IMR-90 (cell line): ENCODE measurements around the gene TCF7L1. TPM values are rescaled to one million over a fixed set of nuclear protein-coding genes. Genes with fewer than 3 reads are reported as not detected.

Source experiments
- ATAC-seq: fragments of 200-7000 bp; cut with Tn5 transposase; 2 replicates; pipeline ENCODE4 v1.9.1; 2020; ENCODE audit warnings: low read depth, mild to moderate bottlenecking, moderate library complexity
- BruUV-seq: library from RNA; stranded (reverse); fragments of 400-500 nt; replicated peaks from 2 replicates; lab custom pipeline; 2021; lab: Mats Ljungman, UMichigan
- CTCF ChIA-PET: fragments of 300-600 bp; formaldehyde crosslinking; extraction: SDS; loops from one replicate; lab custom pipeline; 2021; ENCODE audit warnings: antibody characterized with exemption; lab: Yijun Ruan, JAX
- POLR2A ChIA-PET: fragments of 300-600 bp; sonication (Branson Sonifier 250); formaldehyde crosslinking; loops from one replicate; lab custom pipeline; 2022; ENCODE audit warnings: antibody characterized with exemption; ENCODE audit not compliant: unreplicated experiment; lab: Charles Lee
- DNase-seq: peaks from one replicate; pipeline ENCODE4 v3.0.0; 2013
- H2AFZ ChIP-seq: replicated peaks from 2 replicates; pipeline ENCODE3; 2013; ENCODE audit warnings: low read length, mild to moderate bottlenecking; ENCODE audit not compliant: poor library complexity
- H2AK5ac ChIP-seq: 2 replicates; pipeline ENCODE4 v1.6.1; 2013; ENCODE audit warnings: low read depth, low read length, inconsistent platforms
- H2AK9ac ChIP-seq: replicated peaks from 2 replicates; pipeline ENCODE3; 2013; ENCODE audit warnings: mild to moderate bottlenecking, low read depth, low read length, moderate library complexity; ENCODE audit not compliant: poor library complexity
- H2BK120ac ChIP-seq: 2 replicates; pipeline ENCODE4 v1.6.1; 2013; ENCODE audit warnings: low read depth, low read length, inconsistent platforms
- H2BK15ac ChIP-seq: 3 replicates; pipeline ENCODE4 v1.6.1; 2013; ENCODE audit warnings: low read depth, low read length, inconsistent platforms
- H2BK20ac ChIP-seq: 2 replicates; pipeline ENCODE4 v1.6.1; 2013; ENCODE audit warnings: low read depth, mild to moderate bottlenecking, inconsistent platforms, low read length, moderate library complexity
- H2BK5ac ChIP-seq: 2 replicates; pipeline ENCODE4 v1.6.1; 2013; ENCODE audit warnings: mild to moderate bottlenecking, low read depth, low read length, inconsistent platforms; ENCODE audit not compliant: poor library complexity, severe bottlenecking
- H3K14ac ChIP-seq: replicated peaks from 2 replicates; pipeline ENCODE4 v1.6.1; 2013; ENCODE audit warnings: low read depth, low read length, inconsistent platforms
- H3K18ac ChIP-seq: 2 replicates; pipeline ENCODE4 v1.6.1; 2013; ENCODE audit warnings: low read depth, low read length, control low read depth
- H3K23ac ChIP-seq: 2 replicates; pipeline ENCODE4 v1.6.1; 2013; ENCODE audit warnings: low read depth, low read length, inconsistent platforms
- H3K27ac ChIP-seq: 2 replicates; pipeline ENCODE4 v1.5.1; 2013; ENCODE audit warnings: mild to moderate bottlenecking, control low read depth, low read length; ENCODE audit not compliant: insufficient read depth
- H3K27me3 ChIP-seq: 2 replicates; pipeline ENCODE4 v1.6.1; 2013; ENCODE audit warnings: low read length; ENCODE audit not compliant: control insufficient read depth, insufficient read depth
- H3K36me3 ChIP-seq: 2 replicates; pipeline ENCODE4 v1.6.1; 2013; ENCODE audit warnings: low read length, mixed read lengths; ENCODE audit not compliant: control insufficient read depth, insufficient read depth
- H3K4ac ChIP-seq: 2 replicates; pipeline ENCODE4 v1.6.1; 2013; ENCODE audit warnings: low read depth, low read length, inconsistent platforms
- H3K4me1 ChIP-seq: 2 replicates; pipeline ENCODE4 v1.6.1; 2013; ENCODE audit warnings: low read length, mixed read lengths; ENCODE audit not compliant: control insufficient read depth, insufficient read depth
- H3K4me2 ChIP-seq: 2 replicates; pipeline ENCODE4 v1.6.1; 2013; ENCODE audit warnings: low read depth, mild to moderate bottlenecking, control low read depth, low read length, moderate library complexity
- H3K4me3 ChIP-seq: 2 replicates; pipeline ENCODE4 v1.5.1; 2013; ENCODE audit warnings: low read depth, mild to moderate bottlenecking, control low read depth, low read length, moderate library complexity; ENCODE audit not compliant: insufficient read depth
- H3K56ac ChIP-seq: 2 replicates; pipeline ENCODE4 v1.6.1; 2013; ENCODE audit warnings: low read length, inconsistent platforms; ENCODE audit not compliant: insufficient read depth; ENCODE audit errors: extremely low read depth
- H3K79me1 ChIP-seq, 2 experiments: 2 replicates each; pipeline ENCODE4 v1.6.1; 2013; ENCODE audit warnings: low read length in 2 of 2, inconsistent platforms in 1 of 2, low read depth in 1 of 2
- H3K9ac ChIP-seq: 2 replicates; pipeline ENCODE4 v1.6.1; 2013; ENCODE audit warnings: low read depth, low read length, control low read depth
- H3K9me1 ChIP-seq: 2 replicates; pipeline ENCODE4 v1.6.1; 2013; ENCODE audit warnings: low read length, inconsistent platforms; ENCODE audit not compliant: insufficient read depth
- H3K9me3 ChIP-seq: 2 replicates; pipeline ENCODE4 v1.6.1; 2013; ENCODE audit warnings: low read length; ENCODE audit not compliant: control insufficient read depth, insufficient read depth
- H4K20me1 ChIP-seq: 2 replicates; pipeline ENCODE4 v1.6.1; 2013; ENCODE audit warnings: low read length, inconsistent platforms; ENCODE audit not compliant: insufficient read depth
- H4K5ac ChIP-seq: 2 replicates; pipeline ENCODE4 v1.6.1; 2013; ENCODE audit warnings: mild to moderate bottlenecking, low read depth, low read length, control low read depth
- H4K8ac ChIP-seq, 2 experiments: 2 replicates each; pipeline ENCODE4 v1.6.1; 2013; ENCODE audit warnings: low read depth in 2 of 2, low read length in 2 of 2, control low read depth in 1 of 2, inconsistent platforms in 1 of 2
- H4K91ac ChIP-seq: 2 replicates; pipeline ENCODE4 v1.6.1; 2013; ENCODE audit warnings: low read depth, low read length, inconsistent platforms; ENCODE audit not compliant: insufficient read depth
- CEBPB ChIP-seq: IDR thresholded peaks from 2 replicates; pipeline ENCODE4 v1.6.1; 2012; ENCODE audit warnings: low read depth, low read length, improper control_type of control experiment
- CTCF ChIP-seq: conservative IDR thresholded peaks from 2 replicates; pipeline ENCODE4 v1.5.1; 2012; ENCODE audit warnings: mild to moderate bottlenecking, low read depth, low read length, improper control_type of control experiment
- ELK1 ChIP-seq: fragments of 150-350 bp; IDR thresholded peaks from 2 replicates; pipeline ENCODE4 v1.6.1; 2016; ENCODE audit warnings: low read depth, mild to moderate bottlenecking, low read length, moderate library complexity, borderline replicate concordance
- MAFK ChIP-seq: IDR thresholded peaks from 2 replicates; pipeline ENCODE4 v1.6.1; 2012; ENCODE audit warnings: low read depth, low read length, improper control_type of control experiment
- MXI1 ChIP-seq: IDR thresholded peaks from 2 replicates; pipeline ENCODE4 v1.6.1; 2012; ENCODE audit warnings: low read depth, mild to moderate bottlenecking, low read length, moderate library complexity, borderline replicate concordance
- RAD21 ChIP-seq: IDR thresholded peaks from 2 replicates; pipeline ENCODE4 v1.6.1; 2012; ENCODE audit warnings: low read length, improper control_type of control experiment
- SMC3 ChIP-seq: fragments of 150-350 bp; IDR thresholded peaks from 2 replicates; pipeline ENCODE4 v1.6.1; 2016; ENCODE audit warnings: low read depth, mild to moderate bottlenecking, antibody characterized with exemption, low read length, moderate library complexity
- WGBS, 2 experiments: methylation state at CpG; one replicate each; pipeline versions ENCODE4 v1.1.5 to v1.1.7; 2013; ENCODE audit warnings: missing lambda C conversion rate in 2 of 2; ENCODE audit not compliant: insufficient read length in 1 of 2; ENCODE audit errors: extremely low coverage in 2 of 2; 5-methylcytosine and 5-hydroxymethylcytosine counted together
- dilution Hi-C: fragments of 300-500 bp; cut with HindIII; formaldehyde crosslinking; loops from one replicate; pipeline ENCODE4 v1.14.3; 2018; ENCODE audit warnings: low sequenced_read_pairs; ENCODE audit not compliant: unreplicated experiment
- in situ Hi-C: fragments of 300-500 bp; cut with MboI; formaldehyde crosslinking; loops from 3 replicates; pipeline ENCODE4 v1.14.3; 2019; ENCODE audit warnings: low sequenced_read_pairs, inconsistent platforms, mixed read lengths
- intact Hi-C: fragments of 100-400 bp; cut with micrococcal nuclease; formaldehyde crosslinking; loops from 2 replicates; pipeline ENCODE4 v1.10.0; 2022
- polyA plus RNA-seq, 3 experiments: library from polyadenylated mRNA; depleted of rRNA; stranded (reverse); fragments of >200 nt; gene quantifications; 2 replicates each; pipeline ENCODE4 v1.2.3, GENCODE V29; 2012; ENCODE audit warnings: low replicate concordance in 1 of 3
- total RNA-seq: library from RNA; depleted of rRNA; stranded (reverse); fragments of >200 nt; gene quantifications from 2 replicates; pipeline ENCODE4 v1.2.3, GENCODE V29; 2012

TCF7L1 gene
- total and polyA plus RNA-seq, 2 of the 4 experiments (the other 2 are of a cell fraction), result 0.72 to 11.1 TPM

GRCh38 chr2:85245891-85246290 lies 112.7 kb downstream of the TCF7L1 start:
- Histone ChIP-seq H4K20me1 (peaks cover 35% of the 10 kb centered on the region), H3K9me3 (no peaks in the 10 kb centered on the region), H3K9ac (no peak overlapping the region), H2AFZ (no peak overlapping the region), H3K36me3 (no peaks in the 10 kb centered on the region), H2BK20ac (no peak overlapping the region), H3K4me3 (no peak overlapping the region), H3K18ac (no peak overlapping the region), H3K27me3 (no peaks in the 10 kb centered on the region), H3K79me1 (peaks cover 52 to 82% of the 10 kb centered on the region in 2 experiments), H3K4ac (no peak overlapping the region), H3K4me1 (peaks cover 16% of the 10 kb centered on the region), H4K91ac (no peak overlapping the region), H2AK9ac (no peak overlapping the region), H2AK5ac (no peak overlapping the region), H3K56ac (no peak overlapping the region), H3K27ac (no peak overlapping the region), H3K4me2 (no peak overlapping the region), H3K14ac (no peak overlapping the region), H3K23ac (no peak overlapping the region), H2BK120ac (no peak overlapping the region), H2BK15ac (no peak overlapping the region), H4K5ac (no peak overlapping the region), H4K8ac (no peak overlapping the region), H2BK5ac (no peak overlapping the region), H3K9me1 (peaks cover 15% of the 10 kb centered on the region)
- dilution Hi-C loops, result no loop called here
- ChIA-PET CTCF (interaction anchor here (0.7 to 0.9 kb wide), 2 partner anchors 11 to 29 kb away, joined by 4 to 6 read pairs; no protein-coding TSS in a partner anchor), POLR2A (no interaction called here)
- ATAC-seq (no peak), DNase-seq (no peak)
- in situ Hi-C loops, result no loop called here
- TF ChIP-seq ELK1 (no peak), RAD21 (no peak), MAFK (no peak), SMC3 (no peak), MXI1 (no peak), CTCF (no peak), CEBPB (no peak)
- no TSS peak for BruUV-seq
- intact Hi-C loops, result no loop called here
- WGBS, 2 experiments, result 100% methylated on average over 2 of the region's 4 CpGs; no CpG with 5 or more reads in 1 of the 2 experiments
